DND-41 (cell line): ENCODE measurements around the gene NPFFR1.

Experiments used
- ATAC-seq: fragments of 200-7000 bp; cut with Tn5 transposase; 3 replicates; pipeline ENCODE4 v1.9.1; 2021; ENCODE audit warnings: low read depth; ENCODE audit not compliant: insufficient read depth
- DNase-seq: peaks from one replicate; pipeline ENCODE4 v3.0.0-alpha.2; 2020
- H2AFZ ChIP-seq: 2 replicates; pipeline ENCODE4 v1.6.0; 2012; ENCODE audit warnings: low read depth, low read length
- H3K27ac ChIP-seq: 2 replicates; pipeline ENCODE4 v1.5.1; 2012; ENCODE audit warnings: low read length, inconsistent platforms
- H3K27me3 ChIP-seq: fragments of 200-600 bp; sonication (generic); 2 replicates; pipeline ENCODE4 v1.6.0; 2012; ENCODE audit warnings: low read length, mild to moderate bottlenecking, inconsistent platforms; ENCODE audit not compliant: insufficient read depth, poor library complexity
- H3K36me3 ChIP-seq: 2 replicates; pipeline ENCODE4 v1.5.1; 2012; ENCODE audit warnings: low read length, inconsistent platforms; ENCODE audit not compliant: insufficient read depth
- H3K4me1 ChIP-seq: 2 replicates; pipeline ENCODE4 v1.5.1; 2012; ENCODE audit warnings: mild to moderate bottlenecking, low read length; ENCODE audit not compliant: insufficient read depth
- H3K4me2 ChIP-seq: 2 replicates; pipeline ENCODE4 v1.6.0; 2012; ENCODE audit warnings: mild to moderate bottlenecking, moderate library complexity, low read length, inconsistent platforms; ENCODE audit not compliant: insufficient read depth
- H3K4me3 ChIP-seq, 2 experiments: fragments of 200-600 bp in 1 of 2; shearing (Covaris generic) in 1 of 2; 2 replicates each; pipeline ENCODE4 v1.5.1; 2012 to 2016; ENCODE audit warnings: inconsistent platforms in 2 of 2, low read length in 2 of 2, mild to moderate bottlenecking in 2 of 2, low read depth in 1 of 2, moderate library complexity in 1 of 2
- H3K79me2 ChIP-seq: 2 replicates; pipeline ENCODE4 v1.6.0; 2012; ENCODE audit warnings: low read length, inconsistent platforms; ENCODE audit not compliant: insufficient read depth
- H3K9ac ChIP-seq: 2 replicates; pipeline ENCODE4 v1.6.0; 2012; ENCODE audit warnings: low read depth, mild to moderate bottlenecking, inconsistent platforms, low read length, moderate library complexity
- H3K9me3 ChIP-seq: 2 replicates; pipeline ENCODE4 v1.5.1; 2012; ENCODE audit warnings: low read length, moderate library complexity, mild to moderate bottlenecking, inconsistent platforms; ENCODE audit not compliant: insufficient read depth, severe bottlenecking
- H4K20me1 ChIP-seq: 2 replicates; pipeline ENCODE4 v1.6.0; 2012; ENCODE audit warnings: low read length; ENCODE audit not compliant: insufficient read depth
- EZH2 ChIP-seq: IDR thresholded peaks from 3 replicates; pipeline ENCODE4 v1.6.1; 2012; ENCODE audit warnings: borderline replicate concordance, low read depth, mild to moderate bottlenecking, moderate library complexity, low read length, inconsistent platforms; ENCODE audit not compliant: severe bottlenecking
- TF ChIP-seq, protein P1 (sequence below): IDR thresholded peaks from 2 replicates; pipeline ENCODE4 v1.5.1; 2012; ENCODE audit warnings: borderline replicate concordance, low read length, moderate library complexity, mild to moderate bottlenecking; ENCODE audit not compliant: poor library complexity, severe bottlenecking; ENCODE audit errors: extremely low read depth

NPFFR1 gene

DNA sequence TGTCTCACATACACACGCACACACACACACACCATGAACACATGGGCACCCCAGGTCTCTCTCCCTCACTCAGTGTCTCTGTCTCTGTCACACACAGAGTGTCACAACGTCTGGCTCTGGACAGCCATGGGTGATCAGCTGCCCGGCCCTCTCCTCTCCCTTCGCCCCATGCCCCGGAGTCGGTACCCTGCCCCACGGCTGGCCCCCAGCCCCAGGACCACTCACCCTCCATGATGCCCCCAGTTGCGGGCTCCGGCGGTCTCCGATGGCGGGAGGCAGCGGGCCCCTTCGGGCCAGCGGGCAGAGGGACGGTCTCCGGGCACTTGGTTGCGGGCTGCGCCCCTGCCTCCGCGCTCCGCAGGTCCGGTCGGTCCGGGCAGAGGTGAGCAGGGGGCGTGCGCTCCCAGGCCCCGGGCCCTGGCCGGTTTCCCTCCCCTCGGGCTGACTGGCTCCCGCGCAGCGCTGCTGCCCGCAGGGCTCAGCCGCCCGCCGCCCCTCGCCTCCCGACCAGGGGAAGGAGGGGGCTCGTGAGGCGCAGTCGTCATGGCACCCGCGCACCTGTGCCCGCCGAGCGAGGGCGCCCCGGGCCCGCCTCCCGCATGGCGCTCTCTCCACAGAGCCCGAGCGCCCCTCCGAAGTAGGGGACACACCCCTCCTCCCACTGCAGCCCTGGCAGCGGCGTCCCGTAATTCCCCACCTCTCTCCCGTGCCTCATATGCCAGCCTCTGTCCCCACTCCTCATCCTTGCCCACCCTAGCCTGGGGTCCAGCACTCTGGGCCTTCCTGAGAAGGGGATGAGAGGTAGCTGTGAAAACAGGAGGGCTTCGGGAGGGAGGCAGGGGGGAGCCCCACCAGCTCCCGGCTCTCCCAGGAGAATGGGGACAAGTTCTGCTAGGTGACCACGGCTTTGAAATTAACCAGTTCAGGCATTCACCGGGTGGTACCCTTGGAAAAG lies at the start of gene NPFFR1:
Gene NPFFR1 (minus strand): TSS at position 560 of the 955 bp plus-strand sequence. CDS start 328 bp downstream, at position 232.
- H3K4me2 ChIP-seq: no peak within 1 kb of the TSS
- H3K4me3 ChIP-seq: no peak within 1 kb of the TSS
- H3K79me2 ChIP-seq: no peaks in the 10 kb centered on the region
- DNase-seq (no peak), ATAC-seq (no peak)
- no peak for TF ChIP-seq EZH2
- TF ChIP-seq, protein P1, sequence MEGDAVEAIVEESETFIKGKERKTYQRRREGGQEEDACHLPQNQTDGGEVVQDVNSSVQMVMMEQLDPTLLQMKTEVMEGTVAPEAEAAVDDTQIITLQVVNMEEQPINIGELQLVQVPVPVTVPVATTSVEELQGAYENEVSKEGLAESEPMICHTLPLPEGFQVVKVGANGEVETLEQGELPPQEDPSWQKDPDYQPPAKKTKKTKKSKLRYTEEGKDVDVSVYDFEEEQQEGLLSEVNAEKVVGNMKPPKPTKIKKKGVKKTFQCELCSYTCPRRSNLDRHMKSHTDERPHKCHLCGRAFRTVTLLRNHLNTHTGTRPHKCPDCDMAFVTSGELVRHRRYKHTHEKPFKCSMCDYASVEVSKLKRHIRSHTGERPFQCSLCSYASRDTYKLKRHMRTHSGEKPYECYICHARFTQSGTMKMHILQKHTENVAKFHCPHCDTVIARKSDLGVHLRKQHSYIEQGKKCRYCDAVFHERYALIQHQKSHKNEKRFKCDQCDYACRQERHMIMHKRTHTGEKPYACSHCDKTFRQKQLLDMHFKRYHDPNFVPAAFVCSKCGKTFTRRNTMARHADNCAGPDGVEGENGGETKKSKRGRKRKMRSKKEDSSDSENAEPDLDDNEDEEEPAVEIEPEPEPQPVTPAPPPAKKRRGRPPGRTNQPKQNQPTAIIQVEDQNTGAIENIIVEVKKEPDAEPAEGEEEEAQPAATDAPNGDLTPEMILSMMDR: no peak
- peaks cover 3% of the 10 kb centered on the region for H3K27me3 ChIP-seq
- H2AFZ ChIP-seq: no peak within 1 kb of the TSS
- H3K9me3 ChIP-seq: no peaks in the 10 kb centered on the region
- H3K9ac ChIP-seq: no peak within 1 kb of the TSS
- no peaks in the 10 kb centered on the region for H4K20me1 ChIP-seq
- no peaks in the 10 kb centered on the region for H3K4me1 ChIP-seq
- H3K27ac ChIP-seq: no peak within 1 kb of the TSS
- H3K36me3 ChIP-seq: no peaks in the 10 kb centered on the region

DNA sequence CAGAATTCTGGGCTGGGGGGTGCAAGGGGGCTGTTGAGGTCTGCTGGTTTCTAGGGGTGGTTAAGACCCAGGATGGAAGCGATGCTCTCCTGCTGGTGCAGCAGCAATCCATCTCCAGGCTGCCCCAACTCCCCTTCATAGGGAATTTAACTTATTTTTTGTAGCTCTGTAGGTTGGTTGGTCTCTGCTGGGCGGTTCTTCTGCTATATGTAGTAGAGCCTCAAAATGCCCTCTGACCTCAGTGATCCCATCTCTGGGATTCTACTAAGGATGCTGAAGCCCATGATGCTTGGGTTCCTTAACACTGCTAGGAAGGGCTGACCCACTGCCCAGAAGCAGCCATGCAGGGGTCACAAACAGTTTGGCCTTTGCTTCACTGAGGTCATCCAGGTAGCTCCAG lies 49.5 kb upstream of the NPFFR1 start:
- DNase-seq (no peak), ATAC-seq (no peak)
- H3K4me2 ChIP-seq: no peak overlapping the region
- H3K4me3 ChIP-seq: no peak overlapping the region
- H3K27ac ChIP-seq: no peak overlapping the region
- no peak overlapping the region for H2AFZ ChIP-seq
- peaks cover 29% of the 10 kb centered on the region for H3K79me2 ChIP-seq
- TF ChIP-seq, protein P1: no peak
- no peak for TF ChIP-seq EZH2
- no peak overlapping the region for H3K9ac ChIP-seq
- no peaks in the 10 kb centered on the region for H3K27me3 ChIP-seq
- H3K9me3 ChIP-seq: no peaks in the 10 kb centered on the region
- H3K36me3 ChIP-seq: peaks cover 52% of the 10 kb centered on the region
- peaks cover 67% of the 10 kb centered on the region for H4K20me1 ChIP-seq
- H3K4me1 ChIP-seq: peaks cover 3% of the 10 kb centered on the region; the same call in 1 of the 2 replicates

DNA sequence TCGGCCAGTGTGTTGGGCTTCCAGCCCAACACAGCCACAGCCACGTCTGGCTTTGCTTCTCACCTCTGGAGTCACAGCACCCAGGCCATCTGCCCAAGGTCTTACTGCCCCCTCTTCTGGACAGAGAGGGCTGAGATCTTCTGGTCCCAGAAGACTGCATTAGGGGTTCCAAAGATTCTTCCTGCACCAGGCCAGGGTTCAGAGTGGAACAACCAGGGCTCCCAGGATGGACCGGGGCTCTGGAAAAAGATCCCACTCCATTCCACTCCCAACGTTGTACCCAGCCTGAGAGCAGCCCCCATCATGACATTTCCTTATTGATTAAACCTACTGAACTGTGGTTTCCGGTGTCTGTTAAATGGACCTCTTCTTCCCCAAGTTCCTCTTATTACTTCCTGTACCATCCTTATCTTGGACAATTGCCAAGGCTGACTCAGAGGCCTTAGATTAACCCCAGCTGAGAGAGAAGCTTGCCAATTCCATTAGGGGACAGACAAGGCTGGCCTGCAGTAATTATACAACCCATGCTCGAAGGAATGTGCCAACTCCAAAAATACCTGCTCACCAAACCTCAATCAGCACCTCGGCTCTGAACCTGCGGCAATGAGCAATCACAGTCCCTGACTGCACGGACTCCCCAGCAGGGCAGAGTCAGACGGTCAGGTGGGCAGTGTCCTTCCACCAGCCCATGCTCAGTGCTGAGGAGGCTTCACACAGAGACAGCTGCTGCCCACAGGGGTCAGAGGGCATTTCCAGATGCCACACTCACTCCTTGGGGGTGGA lies 47.9 kb upstream of the NPFFR1 start:
- no peak overlapping the region for H3K4me2 ChIP-seq
- H3K9ac ChIP-seq: no peak overlapping the region
- H2AFZ ChIP-seq: no peak overlapping the region
- ATAC-seq (peak; percentile 60; the same call in 2 of the 3 replicates), DNase-seq (no peak)
- peaks cover 31% of the 10 kb centered on the region for H3K79me2 ChIP-seq
- peaks cover 3% of the 10 kb centered on the region; the same call in 1 of the 2 replicates for H3K4me1 ChIP-seq
- no peaks in the 10 kb centered on the region for H3K9me3 ChIP-seq
- peaks cover 37% of the 10 kb centered on the region for H3K36me3 ChIP-seq
- no peaks in the 10 kb centered on the region for H3K27me3 ChIP-seq
- peaks cover 52% of the 10 kb centered on the region for H4K20me1 ChIP-seq
- no peak overlapping the region for H3K27ac ChIP-seq
- H3K4me3 ChIP-seq: no peak overlapping the region
- no peak for TF ChIP-seq EZH2
- TF ChIP-seq, protein P1: no peak
